NCI-H1105 treated with DMSO at 0.1 percent for 48 hours (cell line): ENCODE data around the gene XRCC4.

Experiments used
- DNase-seq: peaks from one replicate; lab custom pipeline; 2025; lab: John Stamatoyannopoulos, UW

The XRCC4 gene

GRCh38 chr5:83277154-83277553 is 199.8 kb downstream of the XRCC4 start:
- no peak for DNase-seq

GRCh38 chr5:83277953-83278352 is 200.6 kb downstream of the XRCC4 start:
- DNase-seq, result no peak

GRCh38 chr5:83281176-83281575 is 203.8 kb downstream of the XRCC4 start:
- no peak for DNase-seq

- DNase-seq, result no peak
Observed at GRCh38 chr5:83281658-83282057, 204.3 kb downstream of the XRCC4 start.

GRCh38 chr5:83283761-83284160 is 206.4 kb downstream of the XRCC4 start:
- no peak for DNase-seq

GRCh38 chr5:83285661-83286398 is 208.5 kb downstream of the XRCC4 start:
- no peak for DNase-seq

- DNase-seq, result no peak
Observed at GRCh38 chr5:83294246-83294645, 216.9 kb downstream of the XRCC4 start.

GRCh38 chr5:83299353-83299752 is 222.0 kb downstream of the XRCC4 start:
- DNase-seq, result no peak

GRCh38 chr5:83306572-83307241 is 229.4 kb downstream of the XRCC4 start:
- no peak for DNase-seq

- DNase-seq, result no peak
Observed at GRCh38 chr5:83312663-83313062, 235.3 kb downstream of the XRCC4 start.

- no peak for DNase-seq
Observed at GRCh38 chr5:83313436-83313835, 236.1 kb downstream of the XRCC4 start.

GRCh38 chr5:83321483-83322055 is 244.2 kb downstream of the XRCC4 start:
- no peak for DNase-seq

GRCh38 chr5:83322273-83322924 is 245.1 kb downstream of the XRCC4 start:
- no peak for DNase-seq

GRCh38 chr5:83323557-83324180 is 246.3 kb downstream of the XRCC4 start:
- no peak for DNase-seq

- no peak for DNase-seq
Observed at GRCh38 chr5:83331842-83332241, 254.5 kb downstream of the XRCC4 start.

- no peak for DNase-seq
Observed at GRCh38 chr5:83337453-83338035, 260.2 kb downstream of the XRCC4 start.

GRCh38 chr5:83340511-83340918 is 263.2 kb downstream of the XRCC4 start:
- DNase-seq, result no peak

- no peak for DNase-seq
Observed at GRCh38 chr5:83341815-83342334, 264.5 kb downstream of the XRCC4 start.

- DNase-seq, result no peak
Observed at GRCh38 chr5:83342465-83342864, 265.1 kb downstream of the XRCC4 start.

- no peak for DNase-seq
Observed at GRCh38 chr5:83343299-83343698, 266.0 kb downstream of the XRCC4 start.

- DNase-seq, result no peak
Observed at GRCh38 chr5:83345423-83345822, 268.1 kb downstream of the XRCC4 start.
